HepG2 (cell line): Measurements from ENCODE around the gene RABL6. TPM values are rescaled to one million over a fixed set of nuclear protein-coding genes. Genes with fewer than 3 reads are reported as not detected.

Experiments
- GLI4 ChIP-seq: sonication (generic); formaldehyde crosslinking; IDR thresholded peaks from 2 replicates; pipeline ENCODE4 v1.5.1; 2020; ENCODE audit warnings: missing genetic modification reagents, mild to moderate bottlenecking, moderate library complexity, borderline replicate concordance
- MEF2D ChIP-seq: sonication (generic); formaldehyde crosslinking; IDR thresholded peaks from 2 replicates; pipeline ENCODE4 v1.5.1; 2020; ENCODE audit warnings: mild to moderate bottlenecking, missing genetic modification reagents
- SIX4 ChIP-seq: sonication (generic); formaldehyde crosslinking; IDR thresholded peaks from 2 replicates; pipeline ENCODE4 v1.4.0; 2020; ENCODE audit warnings: missing genetic modification reagents
- TBX2 ChIP-seq: sonication (generic); formaldehyde crosslinking; IDR thresholded peaks from 2 replicates; pipeline ENCODE4 v1.5.0; 2020; ENCODE audit warnings: missing genetic modification reagents, mild to moderate bottlenecking, borderline replicate concordance
- U2AF1 ChIP-seq: fragments of 200-400 bp; formaldehyde crosslinking; optimal IDR thresholded peaks from 2 replicates; pipeline ENCODE3; 2017; ENCODE audit warnings: mild to moderate bottlenecking, low read depth, low read length
- ZC3H13 ChIP-seq: sonication (generic); formaldehyde crosslinking; IDR thresholded peaks from 2 replicates; pipeline ENCODE4 v1.8.1; 2023; ENCODE audit warnings: mild to moderate bottlenecking, missing genetic modification reagents, moderate library complexity
- ZNF282 ChIP-seq: fragments of 450-650 bp; IDR thresholded peaks from 2 replicates; pipeline ENCODE4 v1.6.1; 2018; ENCODE audit not compliant: partially characterized antibody
- ZNF501 ChIP-seq: sonication (generic); formaldehyde crosslinking; IDR thresholded peaks from 2 replicates; pipeline ENCODE4 v1.5.1; 2020; ENCODE audit warnings: mild to moderate bottlenecking, moderate library complexity, missing genetic modification reagents
- ZNF550 ChIP-seq: sonication (generic); formaldehyde crosslinking; IDR thresholded peaks from 2 replicates; pipeline ENCODE4 v1.4.0; 2020; ENCODE audit warnings: mild to moderate bottlenecking, missing genetic modification reagents, borderline replicate concordance
- ZNF83 ChIP-seq: sonication (generic); formaldehyde crosslinking; IDR thresholded peaks from 2 replicates; pipeline ENCODE4 v1.4.0; 2020; ENCODE audit warnings: missing genetic modification reagents, mild to moderate bottlenecking, borderline replicate concordance
- polyA plus RNA-seq, 8 experiments: library from polyadenylated mRNA; depleted of rRNA in 3 of 8; stranded (reverse) in 7 of 8; unstranded in 1 of 8; fragments of >200 nt; fragmentation: Illumina TruSeq in 4 of 8; extraction: Trizol in 4 of 8; gene quantifications; 2 replicates each; pipeline versions ENCODE4 v1.2.1 to v1.2.3, GENCODE V29; 2011 to 2016; ENCODE audit warnings: low read depth in 4 of 8, missing spikeins in 1 of 8, mixed read lengths in 1 of 8; ENCODE audit not compliant: insufficient read depth in 1 of 8
- total RNA-seq, 5 experiments: library from RNA; depleted of rRNA; stranded (reverse); fragments of >200 nt; fragmentation: Illumina TruSeq; extraction: Trizol; gene quantifications; 2 replicates each; pipeline ENCODE4 v1.2.3, GENCODE V29; 2016; ENCODE audit warnings: low read depth in 1 of 5
- TF ChIP-seq, protein P1 (sequence below): sonication (generic); formaldehyde crosslinking; IDR thresholded peaks from 2 replicates; pipeline ENCODE4 v1.5.1; 2020; ENCODE audit warnings: missing genetic modification reagents, mild to moderate bottlenecking, borderline replicate concordance
- TF ChIP-seq, protein P2 (sequence below), 2 experiments: sonication (generic) in 1 of 2; formaldehyde crosslinking in 1 of 2; IDR thresholded peaks; 2 replicates each; pipeline versions ENCODE4 v1.4.0 to v1.6.1; 2016 to 2020; ENCODE audit warnings: borderline replicate concordance in 1 of 2, low read depth in 1 of 2, mild to moderate bottlenecking in 1 of 2, missing genetic modification reagents in 1 of 2
- TF ChIP-seq, protein P3 (sequence below): sonication (generic); formaldehyde crosslinking; IDR thresholded peaks from 2 replicates; pipeline ENCODE4 v1.4.0; 2020; ENCODE audit warnings: missing genetic modification reagents
- TF ChIP-seq, protein P4 (sequence below): sonication (generic); formaldehyde crosslinking; IDR thresholded peaks from 2 replicates; pipeline ENCODE4 v1.4.0; 2020; ENCODE audit warnings: mild to moderate bottlenecking, missing genetic modification reagents

Gene RABL6
- total and polyA plus RNA-seq, 2 of the 13 experiments (the other 11 are each of a cell fraction or from before 2014, with no cell fraction given), result 81.5 to 125 TPM

DNA sequence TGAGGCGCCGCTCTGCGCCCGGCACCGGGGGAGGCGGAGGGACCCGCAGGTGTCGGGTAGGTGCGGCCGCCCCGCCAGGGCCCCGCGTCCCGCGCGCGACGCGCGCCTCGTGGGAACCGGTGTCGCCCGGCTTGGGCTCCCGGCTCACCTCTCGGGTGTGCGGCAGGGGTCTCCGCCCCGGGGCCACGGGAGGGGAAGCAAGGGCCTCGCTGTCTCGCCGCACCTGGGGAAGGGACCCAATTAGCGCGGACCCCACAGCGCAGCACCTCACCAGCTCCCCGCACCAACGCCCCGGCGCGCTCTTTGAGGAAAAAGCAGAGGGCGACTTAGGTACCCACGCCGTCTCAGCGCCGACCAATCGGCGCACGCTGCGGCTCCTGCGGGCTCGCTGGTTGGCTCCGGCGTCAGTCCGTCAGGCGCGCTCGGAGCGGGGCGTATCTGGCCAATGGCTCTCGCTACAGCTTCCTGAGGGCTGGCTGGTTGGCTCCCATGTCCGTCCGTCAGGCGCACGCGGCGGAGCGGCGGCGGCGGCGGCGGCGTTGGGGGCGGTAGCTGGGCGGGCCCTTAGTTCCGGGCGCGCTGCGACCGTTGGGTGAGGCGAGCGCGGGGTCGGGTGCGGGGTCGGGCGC lies 78.3 kb downstream of the RABL6 start, which contains the start of gene TRAF2 (continued):
- TF ChIP-seq, protein P1, sequence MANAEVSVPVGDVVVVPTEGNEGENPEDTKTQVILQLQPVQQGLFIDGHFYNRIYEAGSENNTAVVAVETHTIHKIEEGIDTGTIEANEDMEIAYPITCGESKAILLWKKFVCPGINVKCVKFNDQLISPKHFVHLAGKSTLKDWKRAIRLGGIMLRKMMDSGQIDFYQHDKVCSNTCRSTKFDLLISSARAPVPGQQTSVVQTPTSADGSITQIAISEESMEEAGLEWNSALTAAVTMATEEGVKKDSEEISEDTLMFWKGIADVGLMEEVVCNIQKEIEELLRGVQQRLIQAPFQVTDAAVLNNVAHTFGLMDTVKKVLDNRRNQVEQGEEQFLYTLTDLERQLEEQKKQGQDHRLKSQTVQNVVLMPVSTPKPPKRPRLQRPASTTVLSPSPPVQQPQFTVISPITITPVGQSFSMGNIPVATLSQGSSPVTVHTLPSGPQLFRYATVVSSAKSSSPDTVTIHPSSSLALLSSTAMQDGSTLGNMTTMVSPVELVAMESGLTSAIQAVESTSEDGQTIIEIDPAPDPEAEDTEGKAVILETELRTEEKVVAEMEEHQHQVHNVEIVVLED, result peak; percentile 92
- TF ChIP-seq MEF2D (CRISPR knock-in tag) (no peak), SIX4 (no peak), TBX2 (CRISPR knock-in tag) (no peak), ZNF501 (CRISPR knock-in tag) (no peak), ZC3H13 (CRISPR knock-in tag) (no peak), GLI4 (0 out of 2 replicates have a peak, but pooled peaks have one; percentile 43), ZNF282 (no peak), ZNF83 (CRISPR knock-in tag) (no peak), U2AF1 (peak; percentile 63), ZNF550 (CRISPR knock-in tag) (no peak)
- TF ChIP-seq, protein P2, sequence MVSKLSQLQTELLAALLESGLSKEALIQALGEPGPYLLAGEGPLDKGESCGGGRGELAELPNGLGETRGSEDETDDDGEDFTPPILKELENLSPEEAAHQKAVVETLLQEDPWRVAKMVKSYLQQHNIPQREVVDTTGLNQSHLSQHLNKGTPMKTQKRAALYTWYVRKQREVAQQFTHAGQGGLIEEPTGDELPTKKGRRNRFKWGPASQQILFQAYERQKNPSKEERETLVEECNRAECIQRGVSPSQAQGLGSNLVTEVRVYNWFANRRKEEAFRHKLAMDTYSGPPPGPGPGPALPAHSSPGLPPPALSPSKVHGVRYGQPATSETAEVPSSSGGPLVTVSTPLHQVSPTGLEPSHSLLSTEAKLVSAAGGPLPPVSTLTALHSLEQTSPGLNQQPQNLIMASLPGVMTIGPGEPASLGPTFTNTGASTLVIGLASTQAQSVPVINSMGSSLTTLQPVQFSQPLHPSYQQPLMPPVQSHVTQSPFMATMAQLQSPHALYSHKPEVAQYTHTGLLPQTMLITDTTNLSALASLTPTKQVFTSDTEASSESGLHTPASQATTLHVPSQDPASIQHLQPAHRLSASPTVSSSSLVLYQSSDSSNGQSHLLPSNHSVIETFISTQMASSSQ (IDR thresholded peaks at IDR 0.05; ENCODE audit: low read depth), result no peak
- TF ChIP-seq, protein P2 (CRISPR knock-in tag; IDR thresholded peaks at IDR 0.05; ENCODE audit: borderline replicate concordance), result no peak
- TF ChIP-seq, protein P3, sequence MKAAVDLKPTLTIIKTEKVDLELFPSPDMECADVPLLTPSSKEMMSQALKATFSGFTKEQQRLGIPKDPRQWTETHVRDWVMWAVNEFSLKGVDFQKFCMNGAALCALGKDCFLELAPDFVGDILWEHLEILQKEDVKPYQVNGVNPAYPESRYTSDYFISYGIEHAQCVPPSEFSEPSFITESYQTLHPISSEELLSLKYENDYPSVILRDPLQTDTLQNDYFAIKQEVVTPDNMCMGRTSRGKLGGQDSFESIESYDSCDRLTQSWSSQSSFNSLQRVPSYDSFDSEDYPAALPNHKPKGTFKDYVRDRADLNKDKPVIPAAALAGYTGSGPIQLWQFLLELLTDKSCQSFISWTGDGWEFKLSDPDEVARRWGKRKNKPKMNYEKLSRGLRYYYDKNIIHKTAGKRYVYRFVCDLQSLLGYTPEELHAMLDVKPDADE (CRISPR knock-in tag), result no peak
- TF ChIP-seq, protein P4, sequence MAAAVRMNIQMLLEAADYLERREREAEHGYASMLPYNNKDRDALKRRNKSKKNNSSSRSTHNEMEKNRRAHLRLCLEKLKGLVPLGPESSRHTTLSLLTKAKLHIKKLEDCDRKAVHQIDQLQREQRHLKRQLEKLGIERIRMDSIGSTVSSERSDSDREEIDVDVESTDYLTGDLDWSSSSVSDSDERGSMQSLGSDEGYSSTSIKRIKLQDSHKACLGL, result peak; percentile 82
